ENCODE data around the gene TRAM2. TPM values are rescaled to one million over a fixed set of nuclear protein-coding genes. Genes with fewer than 3 reads are reported as not detected.

The TRAM2 gene
- total RNA-seq, 1 donor from 2014 or later = 159 TPM

DNA sequence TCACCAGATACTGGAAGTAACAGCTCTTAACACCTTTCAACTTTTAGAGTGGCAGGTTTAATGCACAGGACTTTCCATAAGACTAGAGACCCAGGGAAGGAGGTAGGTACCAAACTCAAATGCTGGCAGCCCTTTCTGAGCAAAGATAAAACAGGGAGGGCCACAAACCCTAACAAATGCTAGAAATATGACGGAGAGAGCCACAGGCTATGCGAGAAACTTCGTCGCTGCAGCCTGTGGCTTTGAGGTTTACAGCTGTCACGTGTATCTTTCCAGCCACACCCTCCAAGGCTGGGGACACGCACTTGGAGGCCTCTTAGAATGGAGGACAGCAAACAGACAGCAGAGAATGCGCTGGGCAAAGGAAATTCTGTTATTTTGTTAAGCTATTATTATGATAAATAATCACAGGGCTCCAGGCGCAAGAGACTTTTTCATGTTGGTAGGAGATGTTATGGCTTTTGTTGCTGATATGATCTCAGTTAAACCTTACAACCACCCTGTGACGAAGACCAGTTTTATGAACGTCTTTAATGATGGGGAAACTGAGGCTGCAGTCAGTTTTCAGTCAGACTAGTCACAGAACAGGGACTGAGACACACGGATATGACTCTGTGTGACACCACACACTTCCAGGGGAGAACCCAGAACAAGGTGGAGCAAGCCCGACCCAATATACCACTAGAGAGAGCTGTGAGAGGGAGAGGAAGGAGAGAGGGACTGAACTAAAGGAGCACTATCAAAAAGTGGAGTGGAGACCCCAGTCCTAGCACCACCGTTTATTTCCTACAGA, 2.0 kb downstream of the TRAM2 start:
- TF ChIP-seq, protein P1, sequence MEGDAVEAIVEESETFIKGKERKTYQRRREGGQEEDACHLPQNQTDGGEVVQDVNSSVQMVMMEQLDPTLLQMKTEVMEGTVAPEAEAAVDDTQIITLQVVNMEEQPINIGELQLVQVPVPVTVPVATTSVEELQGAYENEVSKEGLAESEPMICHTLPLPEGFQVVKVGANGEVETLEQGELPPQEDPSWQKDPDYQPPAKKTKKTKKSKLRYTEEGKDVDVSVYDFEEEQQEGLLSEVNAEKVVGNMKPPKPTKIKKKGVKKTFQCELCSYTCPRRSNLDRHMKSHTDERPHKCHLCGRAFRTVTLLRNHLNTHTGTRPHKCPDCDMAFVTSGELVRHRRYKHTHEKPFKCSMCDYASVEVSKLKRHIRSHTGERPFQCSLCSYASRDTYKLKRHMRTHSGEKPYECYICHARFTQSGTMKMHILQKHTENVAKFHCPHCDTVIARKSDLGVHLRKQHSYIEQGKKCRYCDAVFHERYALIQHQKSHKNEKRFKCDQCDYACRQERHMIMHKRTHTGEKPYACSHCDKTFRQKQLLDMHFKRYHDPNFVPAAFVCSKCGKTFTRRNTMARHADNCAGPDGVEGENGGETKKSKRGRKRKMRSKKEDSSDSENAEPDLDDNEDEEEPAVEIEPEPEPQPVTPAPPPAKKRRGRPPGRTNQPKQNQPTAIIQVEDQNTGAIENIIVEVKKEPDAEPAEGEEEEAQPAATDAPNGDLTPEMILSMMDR (IDR thresholded peaks at IDR 0.05) = no peak
- Mint-ChIP-seq H3K9me3 (ENCODE audit: low read depth) (no peaks in the 10 kb centered on the region), H3K27me3 (ENCODE audit: low read depth) (no peaks in the 10 kb centered on the region), H3K27ac (ENCODE audit: unreplicated experiment) (peak overlapping the region; percentile 96), H3K4me3 (ENCODE audit: unreplicated experiment) (peak overlapping the region; percentile 98), H3K36me3 (ENCODE audit: low read depth) (peaks cover 5% of the 10 kb centered on the region), H3K4me1 (ENCODE audit: low read depth) (peaks cover 60% of the 10 kb centered on the region)
- no peak for DNase-seq (ENCODE audit: low spot score)

DNA sequence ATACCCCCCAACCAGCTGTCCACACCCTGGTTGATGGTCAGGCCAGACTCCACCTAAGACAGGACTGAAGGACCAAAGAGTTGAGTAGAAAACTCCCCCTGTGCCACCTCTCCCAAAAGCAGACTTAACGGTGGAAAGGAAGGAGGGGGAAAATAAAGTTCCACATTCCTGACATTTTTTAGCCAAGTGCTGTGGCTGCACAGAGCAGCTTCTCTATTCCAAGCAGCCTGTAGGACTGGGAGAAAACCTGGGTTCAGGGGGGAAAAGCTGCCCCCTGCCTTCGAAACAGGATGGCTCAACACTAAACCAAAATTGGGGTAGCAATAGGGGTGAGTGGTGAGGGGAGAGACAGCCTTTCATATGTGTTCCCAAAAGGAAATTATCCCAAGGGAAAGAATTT, 3.6 kb downstream of the TRAM2 start:
- peak overlapping the region; percentile 96 for H3K27ac Mint-ChIP-seq (ENCODE audit: unreplicated experiment)
- DNase-seq (ENCODE audit: low spot score) = no peak
- H3K4me1 Mint-ChIP-seq (ENCODE audit: low read depth) = peaks cover 76% of the 10 kb centered on the region
- peaks cover 4% of the 10 kb centered on the region for H3K36me3 Mint-ChIP-seq (ENCODE audit: low read depth)
- no peaks in the 10 kb centered on the region for H3K9me3 Mint-ChIP-seq (ENCODE audit: low read depth)
- TF ChIP-seq, protein P1 (IDR thresholded peaks at IDR 0.05) = peak; percentile 62
- no peaks in the 10 kb centered on the region for H3K27me3 Mint-ChIP-seq (ENCODE audit: low read depth)
- peak overlapping the region; percentile 98 for H3K4me3 Mint-ChIP-seq (ENCODE audit: unreplicated experiment)

DNA sequence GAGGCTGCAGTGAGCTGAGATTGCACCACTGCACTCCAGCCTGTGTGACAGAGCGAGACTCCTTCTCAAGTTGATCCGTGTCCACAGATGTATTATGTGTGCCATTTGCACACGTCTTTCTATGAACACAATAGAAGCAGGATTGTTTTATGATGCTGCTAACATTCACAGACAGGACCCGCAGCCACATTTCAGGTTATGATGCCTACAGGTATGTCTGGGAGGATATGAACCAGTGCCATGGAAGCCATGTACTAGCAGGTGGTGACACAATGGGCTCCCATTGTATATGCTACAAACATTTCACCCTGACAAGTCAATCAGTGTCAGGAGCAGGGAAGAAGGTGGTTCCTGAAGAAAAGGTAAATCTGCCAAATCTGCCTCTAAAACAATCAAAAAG, 4.3 kb downstream of the TRAM2 start:
- H3K4me3 Mint-ChIP-seq (ENCODE audit: unreplicated experiment) = peak overlapping the region; percentile 98
- H3K36me3 Mint-ChIP-seq (ENCODE audit: low read depth) = peaks cover 4% of the 10 kb centered on the region
- no peaks in the 10 kb centered on the region for H3K27me3 Mint-ChIP-seq (ENCODE audit: low read depth)
- H3K27ac Mint-ChIP-seq (ENCODE audit: unreplicated experiment) = peak overlapping the region; percentile 96
- H3K4me1 Mint-ChIP-seq (ENCODE audit: low read depth) = peaks cover 77% of the 10 kb centered on the region
- no peak for DNase-seq (ENCODE audit: low spot score)
- TF ChIP-seq, protein P1 (IDR thresholded peaks at IDR 0.05) = no peak
- H3K9me3 Mint-ChIP-seq (ENCODE audit: low read depth) = no peaks in the 10 kb centered on the region

DNA sequence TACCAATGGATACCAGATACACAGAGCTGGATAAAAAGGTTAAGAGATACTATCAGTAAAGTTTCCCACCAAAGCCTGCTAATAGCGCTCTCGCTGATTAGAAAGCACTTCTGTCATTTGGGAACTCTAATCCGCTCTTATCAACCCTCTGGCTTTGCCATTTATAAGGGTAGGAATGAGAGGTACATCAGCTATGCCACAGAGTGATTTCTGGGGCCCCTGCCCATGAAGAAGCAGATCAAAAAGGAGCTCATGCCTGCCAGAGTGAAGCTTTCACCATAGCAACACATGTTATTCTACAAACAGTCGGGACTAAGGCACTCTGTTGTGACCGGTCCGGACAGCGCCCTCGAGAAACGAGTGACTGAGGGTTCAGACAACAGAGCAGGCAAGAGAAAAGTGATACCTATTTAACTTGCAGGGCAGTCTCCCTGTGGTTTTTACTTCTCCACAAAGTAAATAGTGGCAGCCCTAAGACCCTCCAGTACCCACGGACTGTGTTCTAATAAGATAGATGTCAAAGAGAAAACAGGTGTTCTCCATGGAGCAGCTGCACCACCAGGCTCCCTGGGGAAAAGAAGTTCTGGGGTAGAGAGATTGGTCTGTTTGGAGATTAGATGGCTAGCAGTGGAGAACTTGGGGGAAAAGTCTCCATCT, 5.6 kb downstream of the TRAM2 start:
- peak overlapping the region; percentile 46 for H3K4me3 Mint-ChIP-seq (ENCODE audit: unreplicated experiment)
- H3K36me3 Mint-ChIP-seq (ENCODE audit: low read depth) = peaks cover 4% of the 10 kb centered on the region
- H3K4me1 Mint-ChIP-seq (ENCODE audit: low read depth) = peaks cover 89% of the 10 kb centered on the region
- no peaks in the 10 kb centered on the region for H3K9me3 Mint-ChIP-seq (ENCODE audit: low read depth)
- TF ChIP-seq, protein P1 (IDR thresholded peaks at IDR 0.05) = no peak
- DNase-seq (ENCODE audit: low spot score) = no peak
- peak overlapping the region; percentile 96 for H3K27ac Mint-ChIP-seq (ENCODE audit: unreplicated experiment)
- H3K27me3 Mint-ChIP-seq (ENCODE audit: low read depth) = no peaks in the 10 kb centered on the region

DNA sequence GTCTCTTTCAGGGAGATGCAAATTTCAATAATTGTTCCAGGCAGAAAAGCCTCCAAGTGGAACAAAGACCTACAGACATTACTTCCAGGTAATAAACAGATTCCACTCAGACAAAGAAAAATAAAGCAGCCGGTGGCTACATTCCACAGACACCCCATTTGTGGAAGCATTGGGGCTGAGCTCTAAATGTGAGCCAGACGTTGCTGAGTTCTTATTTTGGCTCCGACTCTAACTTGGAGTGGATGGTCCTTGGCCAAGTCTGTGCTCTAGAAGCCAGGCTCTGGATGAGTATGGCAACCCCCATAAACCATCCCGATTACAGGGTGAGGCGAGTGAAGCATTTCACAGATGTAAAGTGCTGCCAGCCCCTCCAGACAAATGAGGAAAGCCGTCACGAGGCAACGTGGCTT, 6.6 kb downstream of the TRAM2 start:
- Mint-ChIP-seq H3K9me3 (ENCODE audit: low read depth) (no peaks in the 10 kb centered on the region), H3K27ac (ENCODE audit: unreplicated experiment) (peak overlapping the region; percentile 71), H3K4me3 (ENCODE audit: unreplicated experiment) (no peak overlapping the region), H3K36me3 (ENCODE audit: low read depth) (peaks cover 1% of the 10 kb centered on the region), H3K4me1 (ENCODE audit: low read depth) (peaks cover 98% of the 10 kb centered on the region), H3K27me3 (ENCODE audit: low read depth) (no peaks in the 10 kb centered on the region)
- DNase-seq (ENCODE audit: low spot score) = no peak
- TF ChIP-seq, protein P1 (IDR thresholded peaks at IDR 0.05) = no peak
